GM18909 (cell line): ENCODE data around the gene ST6GALNAC5.

Experiments
- ATAC-seq: cut with Tn5 transposase; IDR thresholded peaks from one replicate; pipeline ENCODE4 v1.9.1; 2021; ENCODE audit warnings: mild to moderate bottlenecking; ENCODE audit not compliant: unreplicated experiment, poor library complexity

Gene ST6GALNAC5

GRCh38 chr1:76993036-76993435, 125.8 kb downstream of the ST6GALNAC5 start:
- no peak for ATAC-seq

- no peak for ATAC-seq
These were observed 131.4 kb downstream of the ST6GALNAC5 start for GRCh38 chr1:76998582-76999223.

- no peak for ATAC-seq
These were observed 140.4 kb downstream of the ST6GALNAC5 start for GRCh38 chr1:77007675-77008074.

GRCh38 chr1:77010937-77011336, 143.7 kb downstream of the ST6GALNAC5 start:
- ATAC-seq = no peak

- ATAC-seq = no peak
These were observed 144.8 kb downstream of the ST6GALNAC5 start for GRCh38 chr1:77012066-77012465.

- ATAC-seq = no peak
These were observed 147.0 kb downstream of the ST6GALNAC5 start for GRCh38 chr1:77014073-77014788.

DNA sequence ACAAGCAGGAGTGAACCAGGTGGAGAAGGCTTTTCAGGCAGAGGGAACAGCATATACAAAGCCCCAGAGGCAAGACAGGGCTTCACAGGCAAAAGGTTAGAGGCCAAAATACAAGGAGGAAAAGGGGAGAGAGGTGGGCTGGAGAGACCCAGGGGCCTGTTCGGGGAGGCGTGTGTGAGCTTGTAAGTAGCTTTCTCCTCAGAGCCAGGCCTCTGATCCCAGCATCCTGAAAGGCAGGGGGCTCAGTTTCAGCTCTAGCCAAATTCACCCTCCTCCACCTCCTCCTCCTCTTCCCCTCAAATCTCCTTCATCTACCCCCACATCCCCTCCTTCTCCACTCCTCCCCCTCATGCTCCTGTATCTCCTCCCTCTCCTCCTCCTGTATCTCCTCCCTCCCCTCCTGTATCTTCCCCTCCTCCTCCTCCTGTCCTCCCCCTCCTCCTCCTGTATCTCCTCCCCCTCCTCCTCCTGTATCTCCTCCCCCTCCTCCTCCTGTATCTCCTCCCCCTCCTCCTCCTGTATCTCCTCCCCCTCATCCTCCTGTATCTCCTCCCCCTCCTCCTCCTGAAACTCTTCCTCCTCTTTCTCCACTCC, 148.6 kb downstream of the ST6GALNAC5 start:
- ATAC-seq = no peak

DNA sequence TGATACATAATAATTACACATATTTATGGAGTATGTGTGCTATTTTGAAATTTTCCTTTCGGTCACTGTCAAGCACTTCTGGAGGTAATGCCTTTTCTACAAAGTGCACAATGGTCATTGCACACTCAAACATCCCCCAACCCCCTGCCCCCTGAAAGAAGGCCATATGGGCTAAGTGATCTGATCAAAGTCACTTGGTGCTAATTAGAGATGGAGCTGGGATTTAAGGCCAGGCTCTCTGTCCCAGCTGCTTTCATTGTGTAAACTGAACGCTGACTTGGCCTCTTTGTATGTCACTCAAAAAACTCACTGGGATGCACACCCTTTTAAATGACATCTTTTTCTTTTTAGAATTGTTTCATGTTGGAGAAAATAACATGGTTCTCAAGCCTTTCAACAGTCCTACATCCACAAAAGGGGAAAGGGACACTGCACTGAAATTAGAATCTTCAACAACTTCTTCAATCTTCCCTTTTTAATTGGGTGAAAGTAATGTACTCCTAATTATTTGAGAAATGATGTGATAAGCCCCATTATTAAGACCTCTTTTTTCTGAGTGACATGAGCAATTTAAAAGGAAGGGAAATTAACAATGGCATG, 149.2 kb downstream of the ST6GALNAC5 start:
- no peak for ATAC-seq

- ATAC-seq = no peak
These were observed 151.0 kb downstream of the ST6GALNAC5 start for GRCh38 chr1:77018311-77018710.

GRCh38 chr1:77018761-77019160, 151.5 kb downstream of the ST6GALNAC5 start:
- ATAC-seq = no peak

DNA sequence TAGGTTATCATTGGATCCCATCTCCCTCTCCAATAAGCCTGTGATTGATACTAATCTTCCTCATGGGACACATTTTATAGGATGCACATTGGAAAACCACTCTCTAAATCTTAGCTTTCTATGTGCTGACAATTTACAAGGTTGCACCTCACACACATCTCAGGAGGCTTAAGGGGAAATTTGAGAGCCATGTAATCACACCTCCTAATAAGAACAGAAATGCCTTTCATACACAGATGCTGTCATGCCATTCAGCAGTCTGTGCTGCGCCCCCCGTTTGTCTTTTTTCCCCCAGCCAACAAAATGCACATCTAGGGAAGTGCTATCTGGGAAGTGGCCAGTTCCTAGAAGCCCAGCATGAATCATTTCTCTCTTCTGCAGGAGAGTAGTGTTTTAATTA, 154.5 kb downstream of the ST6GALNAC5 start:
- ATAC-seq = no peak

DNA sequence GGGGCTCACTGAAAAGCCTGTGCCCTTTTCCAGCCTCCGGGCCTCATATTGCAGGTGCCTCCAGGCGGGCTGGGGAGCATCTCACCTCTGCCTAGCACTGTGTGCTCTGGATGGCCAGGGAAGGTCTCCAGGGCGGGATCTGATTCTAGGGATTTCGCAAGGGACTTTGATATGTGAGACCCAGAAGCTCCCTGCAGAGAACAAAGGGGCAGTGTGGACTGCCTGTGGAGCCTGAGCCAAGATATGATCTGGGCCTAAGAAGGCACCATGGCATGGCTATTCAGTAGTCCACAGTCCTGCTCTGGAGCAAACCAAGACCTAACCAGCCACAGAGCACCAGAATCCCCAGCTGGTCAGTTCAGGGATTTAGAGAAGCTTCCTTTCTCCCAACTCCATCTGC, 157.2 kb downstream of the ST6GALNAC5 start:
- ATAC-seq = no peak

GRCh38 chr1:77025599-77025998, 158.3 kb downstream of the ST6GALNAC5 start:
- ATAC-seq = no peak

DNA sequence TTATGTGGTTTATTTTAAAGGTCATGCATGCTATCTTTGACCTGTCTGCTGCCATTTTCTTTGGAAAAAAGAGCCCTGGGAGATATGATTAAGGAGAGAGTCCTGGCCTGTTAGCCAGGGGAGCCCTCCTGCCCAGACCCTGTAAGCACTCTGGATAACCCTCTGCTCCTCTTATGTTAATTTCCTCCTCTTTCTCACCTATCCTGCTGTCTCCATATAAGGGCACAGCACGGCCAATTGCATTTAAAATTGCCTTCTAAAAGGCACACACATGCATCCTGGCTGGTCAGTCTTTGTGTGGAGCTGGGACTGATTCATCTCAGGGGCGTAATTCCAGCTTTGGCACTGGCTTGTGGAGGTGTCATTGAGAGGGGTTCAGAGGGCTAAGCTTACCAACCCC, 158.9 kb downstream of the ST6GALNAC5 start:
- ATAC-seq = no peak

DNA sequence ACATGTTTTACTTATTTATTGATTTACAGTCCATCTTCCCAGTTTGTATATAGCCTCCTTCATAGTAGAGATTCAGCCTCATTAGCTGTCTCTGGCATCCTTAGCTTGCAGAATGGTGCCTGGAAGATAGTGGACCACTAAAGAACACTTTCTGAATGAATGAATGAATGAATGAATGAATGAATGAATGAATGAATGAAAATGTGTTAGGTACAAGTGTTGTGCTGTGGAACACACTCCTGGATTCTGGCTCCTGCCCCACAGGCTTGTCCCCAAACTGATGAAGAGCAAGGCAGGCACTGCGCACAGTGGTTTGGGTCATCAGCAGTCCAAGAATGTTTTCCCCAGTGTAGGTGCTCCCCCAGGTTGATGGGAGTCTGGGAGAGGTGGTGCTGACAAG, 159.4 kb downstream of the ST6GALNAC5 start:
- ATAC-seq = no peak

DNA sequence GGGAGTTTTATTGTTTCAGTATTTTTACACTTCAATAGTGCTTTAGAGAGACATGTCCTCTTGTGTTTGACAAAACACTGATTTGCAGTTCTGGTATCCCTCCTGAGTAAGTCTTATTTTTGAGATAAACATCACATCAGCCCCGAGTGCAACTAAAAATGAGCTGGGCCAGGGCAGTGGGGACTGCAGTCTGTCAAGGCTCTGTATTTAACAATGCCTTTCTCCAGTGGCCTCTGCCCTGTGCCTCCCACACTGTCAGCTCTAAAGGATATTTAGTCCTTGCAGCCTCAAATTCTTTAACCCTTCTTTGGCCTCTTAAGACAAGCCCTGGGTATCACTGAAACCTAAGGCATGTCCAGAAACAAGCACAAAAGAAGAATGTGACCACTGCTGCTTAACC, 160.6 kb downstream of the ST6GALNAC5 start:
- ATAC-seq = no peak

DNA sequence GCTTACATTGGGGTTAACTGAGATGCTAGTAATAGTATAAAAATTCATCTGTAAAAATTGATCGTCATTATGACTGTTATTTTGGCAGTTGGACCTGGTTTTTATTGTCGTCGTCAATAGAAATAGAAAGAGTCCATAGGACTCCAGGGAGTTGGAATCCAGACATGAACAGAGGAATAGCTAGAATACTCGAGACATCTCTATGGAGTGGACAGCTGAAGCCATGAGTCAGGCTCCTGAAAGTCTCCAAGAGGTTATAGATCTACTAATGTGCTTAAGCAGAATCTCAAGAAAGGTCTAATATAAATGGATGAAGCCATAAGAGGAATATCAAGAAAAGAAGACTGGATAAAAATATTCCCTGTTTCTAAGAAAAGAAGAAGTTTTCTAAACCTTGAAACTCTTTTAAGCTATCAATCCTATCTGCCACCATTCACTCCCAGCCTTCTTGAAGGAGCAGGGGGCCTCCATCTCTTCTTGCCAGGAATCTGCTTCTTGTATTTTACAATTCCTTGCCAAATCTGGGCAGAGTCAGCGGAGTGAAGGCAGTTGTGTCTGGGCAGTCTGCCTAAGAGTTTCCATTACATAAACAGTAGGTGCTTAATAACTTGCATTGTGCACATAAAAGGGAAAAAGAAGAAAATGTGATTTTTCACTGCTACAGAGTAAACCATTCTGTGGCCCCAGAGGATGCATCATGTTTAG, 163.3 kb downstream of the ST6GALNAC5 start:
- no peak for ATAC-seq

- ATAC-seq = no peak
These were observed 163.9 kb downstream of the ST6GALNAC5 start for GRCh38 chr1:77031106-77031662.

- no peak for ATAC-seq
These were observed 169.3 kb downstream of the ST6GALNAC5 start for GRCh38 chr1:77036560-77036959.

- no peak for ATAC-seq
These were observed 169.8 kb downstream of the ST6GALNAC5 start for GRCh38 chr1:77037038-77037437.
